WTC11 (cell line): ENCODE measurements around the gene COBL.

Source experiments
- AFF4 ChIP-seq: sonication (generic); formaldehyde crosslinking; IDR thresholded peaks from 2 replicates; pipeline ENCODE4 v1.8.1; 2023; ENCODE audit warnings: mild to moderate bottlenecking, missing genetic modification reagents, borderline replicate concordance
- CREB1 ChIP-seq: sonication (generic); formaldehyde crosslinking; IDR thresholded peaks from 2 replicates; pipeline ENCODE4 v1.8.0; 2023; ENCODE audit warnings: mild to moderate bottlenecking, missing genetic modification reagents
- CREM ChIP-seq: sonication (generic); formaldehyde crosslinking; IDR thresholded peaks from 2 replicates; pipeline ENCODE4 v1.8.1; 2022; ENCODE audit warnings: mild to moderate bottlenecking, missing genetic modification reagents, moderate library complexity
- CTCF ChIP-seq: fragments of 200-600 bp; IDR thresholded peaks from 2 replicates; pipeline ENCODE4 v1.8.0; 2022; ENCODE audit warnings: antibody characterized with exemption
- E2F1 ChIP-seq: sonication (generic); formaldehyde crosslinking; IDR thresholded peaks from 2 replicates; pipeline ENCODE4 v1.8.0; 2022; ENCODE audit warnings: mild to moderate bottlenecking, missing genetic modification reagents
- GABPB1 ChIP-seq: sonication (generic); formaldehyde crosslinking; IDR thresholded peaks from 2 replicates; pipeline ENCODE4 v1.8.1; 2023; ENCODE audit warnings: mild to moderate bottlenecking, missing genetic modification reagents
- MAX ChIP-seq: sonication (generic); formaldehyde crosslinking; IDR thresholded peaks from 2 replicates; pipeline ENCODE4 v1.8.0; 2022; ENCODE audit warnings: mild to moderate bottlenecking, missing genetic modification reagents
- RELA ChIP-seq: sonication (generic); formaldehyde crosslinking; IDR thresholded peaks from 2 replicates; pipeline ENCODE4 v1.8.1; 2022; ENCODE audit warnings: missing genetic modification reagents, mild to moderate bottlenecking, borderline replicate concordance
- TCF7 ChIP-seq: sonication (generic); formaldehyde crosslinking; IDR thresholded peaks from 2 replicates; pipeline ENCODE4 v1.8.0; 2022; ENCODE audit warnings: mild to moderate bottlenecking, low read depth, missing genetic modification reagents, moderate library complexity
- ZNF232 ChIP-seq: sonication (generic); formaldehyde crosslinking; IDR thresholded peaks from 2 replicates; pipeline ENCODE4 v1.8.0; 2022; ENCODE audit warnings: mild to moderate bottlenecking, missing genetic modification reagents

GRCh38 chr7:51328351-51328801, 11.8 kb upstream of the COBL start:
- TF ChIP-seq TCF7 (CRISPR knock-in tag) (no peak), GABPB1 (CRISPR knock-in tag) (no peak), CTCF (no peak), CREB1 (CRISPR knock-in tag) (no peak), RELA (CRISPR knock-in tag) (no peak), E2F1 (CRISPR knock-in tag) (no peak), AFF4 (CRISPR knock-in tag) (no peak), MAX (CRISPR knock-in tag) (no peak), CREM (CRISPR knock-in tag) (no peak), ZNF232 (CRISPR knock-in tag) (no peak)
